Activated CD4-positive, alpha-beta T cell treated with anti-CD3 and anti-CD28 coated beads for 4 hours (primary cell): Measurements from ENCODE around the gene GDPGP1.
"Not testable (repeated sequence)": the region's sequence is repeated elsewhere in the genome, so short reads cannot be mapped to it uniquely, and the experiment has no call there.

Experiments used
- DNase-seq, 2 donors: peaks; one replicate each; pipeline ENCODE4 v3.0.0-alpha.2; 2020

Gene GDPGP1

DNA sequence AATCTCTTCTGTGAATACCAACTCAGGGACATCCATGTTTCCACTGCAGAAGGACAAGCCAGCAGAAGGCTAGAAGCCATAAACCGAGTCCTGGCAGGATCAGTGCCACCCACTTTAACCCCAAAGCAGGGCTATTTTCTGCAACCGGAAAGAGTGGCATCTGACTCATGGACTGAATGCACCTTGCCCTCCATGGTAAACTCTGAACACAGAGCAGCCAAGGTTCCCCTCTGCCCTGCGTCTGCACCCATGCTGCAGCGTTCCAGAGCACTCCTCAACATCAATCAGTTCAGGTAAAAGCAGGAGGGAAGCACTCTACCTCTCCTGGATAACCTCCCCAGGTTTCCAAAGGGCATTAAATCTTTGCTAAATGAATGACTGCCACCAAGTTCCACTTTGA is 30.7 kb downstream of the GDPGP1 start:
- DNase-seq, result peak; percentile 8 to 20

DNA sequence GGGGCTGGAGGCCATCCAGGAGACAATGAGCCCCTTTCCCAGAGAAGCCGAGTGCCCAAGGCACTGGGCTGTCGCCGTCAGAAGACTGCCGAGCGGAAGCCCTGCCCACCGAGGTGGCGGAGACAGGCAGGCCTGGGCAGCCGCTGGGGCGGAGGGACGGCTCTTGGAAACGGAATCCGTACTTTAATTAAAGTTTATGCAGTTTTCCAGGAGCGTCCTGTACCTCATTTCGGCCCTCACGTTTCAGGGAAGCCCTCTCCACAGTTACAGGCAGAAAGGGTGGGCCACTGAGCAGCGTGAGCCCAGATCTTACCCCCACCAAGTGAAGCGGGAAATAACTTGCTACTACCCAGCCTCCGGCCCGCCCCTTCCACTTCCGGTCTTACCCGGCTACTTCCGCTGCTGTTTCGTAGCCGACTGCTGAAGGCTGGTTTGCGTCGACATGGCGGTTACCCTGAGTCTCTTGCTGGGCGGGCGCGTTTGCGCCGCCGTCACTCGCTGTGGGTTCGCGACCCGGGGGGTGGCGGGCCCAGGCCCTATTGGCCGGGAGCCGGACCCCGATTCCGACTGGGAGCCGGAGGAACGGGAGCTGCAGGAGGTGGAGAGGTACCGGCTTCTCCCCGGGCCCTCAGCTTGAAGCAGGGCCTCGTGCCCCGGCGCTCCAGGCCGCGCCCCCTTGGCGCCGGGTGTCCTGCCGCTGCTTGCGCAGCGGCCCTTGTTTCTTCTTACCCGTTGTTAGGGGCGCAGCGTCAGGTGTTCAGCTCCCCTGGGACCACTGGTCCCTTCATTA is 31.5 kb downstream of the GDPGP1 start, which contains the start of gene NGRN:
TSS of gene NGRN (plus strand) at position 402 of the 790 bp plus-strand sequence. CDS start at position 443, 41 bp downstream.
- DNase-seq, result peak; percentile 86 to 88

DNA sequence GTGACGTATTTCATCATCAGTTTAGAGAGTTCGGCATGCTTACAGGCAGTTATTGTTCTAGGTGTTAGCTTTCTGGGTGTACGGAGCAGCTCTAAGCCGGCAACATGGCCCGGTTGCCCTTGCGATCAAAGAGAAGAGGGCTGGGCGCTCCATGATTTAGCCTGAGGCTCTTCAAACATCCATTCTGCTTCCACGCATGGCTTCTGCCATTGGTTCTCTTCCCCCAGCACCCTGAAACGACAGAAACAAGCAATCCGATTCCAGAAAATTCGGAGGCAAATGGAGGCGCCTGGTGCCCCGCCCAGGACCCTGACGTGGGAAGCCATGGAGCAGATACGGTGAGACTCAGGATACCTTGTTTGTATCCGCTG is 32.0 kb downstream of the GDPGP1 start:
- DNase-seq, result peak; percentile 30 to 41

DNA sequence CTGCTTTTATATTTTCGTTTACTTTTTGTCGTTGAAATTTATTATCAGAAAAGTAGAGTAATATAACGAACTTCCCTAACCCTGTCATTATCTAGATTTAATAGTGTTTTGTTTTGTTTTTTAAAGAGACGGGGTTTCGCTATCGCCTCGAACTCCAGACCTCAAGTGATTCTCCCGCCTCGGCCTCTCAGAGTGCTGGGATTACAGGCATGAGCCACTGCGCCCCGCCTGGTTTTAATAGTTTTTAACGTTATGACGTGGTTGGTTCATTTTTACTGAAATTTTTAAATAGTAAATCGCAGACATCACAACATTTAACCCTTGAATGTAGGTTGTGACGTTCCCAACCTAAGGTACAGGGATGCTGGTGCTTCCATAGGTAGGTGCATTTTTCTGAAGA is 32.5 kb downstream of the GDPGP1 start:
- DNase-seq, result peak; percentile 10 to 11

DNA sequence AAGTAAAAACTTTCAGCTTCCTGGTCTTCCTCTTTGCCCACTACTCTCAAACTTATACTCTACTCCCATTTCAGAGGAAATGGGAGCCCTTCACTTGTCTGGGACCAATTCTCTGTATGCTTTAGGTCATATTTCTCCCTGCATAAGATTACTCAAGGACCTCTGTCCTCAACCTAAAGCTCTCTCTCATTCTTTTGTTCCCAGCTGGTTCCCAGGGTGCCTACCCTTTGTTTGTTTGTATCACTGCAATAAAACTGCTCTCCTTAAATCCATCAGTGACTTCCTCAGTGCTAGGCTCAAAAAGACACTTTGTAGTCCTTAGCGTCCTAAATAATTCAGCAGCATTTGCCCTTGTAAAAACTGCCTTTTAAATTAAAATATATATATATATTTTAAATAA is 34.4 kb downstream of the GDPGP1 start:
- DNase-seq, result no peak

DNA sequence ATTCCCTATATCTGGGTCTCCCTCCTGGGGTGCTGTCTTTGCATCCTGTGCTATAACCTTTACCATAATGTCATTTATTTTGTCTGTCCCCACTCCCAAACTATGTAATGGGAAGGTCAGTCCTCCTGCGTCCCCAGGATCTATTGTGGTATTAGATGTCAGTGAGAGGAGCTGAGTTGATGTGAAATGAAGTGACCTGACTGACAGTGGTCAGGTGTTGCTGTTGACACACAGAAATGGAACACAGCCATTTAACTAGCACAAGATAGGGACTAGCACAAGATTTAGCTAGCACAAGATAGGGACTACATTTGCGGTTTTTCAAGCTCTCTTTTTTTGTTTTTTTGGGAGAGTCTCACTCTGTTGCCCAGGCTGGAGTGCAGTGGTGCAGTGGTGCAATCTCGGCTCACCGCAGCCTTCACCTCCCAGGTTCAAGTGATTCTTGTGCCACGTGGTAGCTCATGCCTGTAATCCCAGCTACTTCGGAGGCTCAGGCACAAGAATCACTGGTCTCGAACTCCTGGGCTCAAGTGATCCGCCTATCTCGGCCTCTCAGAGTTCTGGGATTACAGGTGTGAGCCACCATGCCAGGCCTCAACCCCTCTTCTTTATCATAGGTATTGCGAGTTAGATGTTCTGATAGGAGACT is 36.6 kb downstream of the GDPGP1 start:
- DNase-seq, result no peak

DNA sequence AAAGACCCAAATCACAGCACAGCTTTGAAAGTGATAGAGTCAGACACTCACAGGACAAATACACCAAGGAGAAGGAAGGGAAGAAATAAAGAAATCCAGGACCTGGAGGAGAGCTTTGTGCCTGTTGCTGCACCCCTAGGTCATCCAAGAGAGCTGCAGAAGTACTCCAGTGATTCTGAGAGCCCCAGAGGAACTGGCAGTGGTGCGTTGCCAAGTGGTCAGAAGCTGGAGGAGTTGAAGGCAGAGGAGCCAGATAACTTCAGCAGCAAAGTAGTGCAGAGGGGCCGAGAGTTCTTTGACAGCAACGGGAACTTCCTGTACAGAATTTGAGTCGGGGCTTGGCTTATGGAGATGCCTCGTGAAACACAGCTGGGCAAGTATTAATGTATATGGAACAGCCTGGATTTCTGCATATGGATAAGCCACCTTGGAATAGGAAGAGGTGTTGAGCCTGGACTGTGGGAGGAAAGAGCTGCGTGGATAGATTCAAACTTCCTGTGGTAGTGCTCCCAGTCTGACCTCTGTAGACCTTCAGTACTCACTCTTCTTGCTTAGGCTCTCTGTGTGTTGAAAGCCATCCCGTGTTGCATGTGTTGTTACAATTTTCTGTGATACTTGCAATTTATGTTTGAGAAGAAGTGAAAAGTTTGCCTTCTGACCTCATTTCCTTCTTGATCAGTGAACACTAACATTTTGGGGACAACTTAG is 37.6 kb downstream of the GDPGP1 start:
- DNase-seq, result no peak

DNA sequence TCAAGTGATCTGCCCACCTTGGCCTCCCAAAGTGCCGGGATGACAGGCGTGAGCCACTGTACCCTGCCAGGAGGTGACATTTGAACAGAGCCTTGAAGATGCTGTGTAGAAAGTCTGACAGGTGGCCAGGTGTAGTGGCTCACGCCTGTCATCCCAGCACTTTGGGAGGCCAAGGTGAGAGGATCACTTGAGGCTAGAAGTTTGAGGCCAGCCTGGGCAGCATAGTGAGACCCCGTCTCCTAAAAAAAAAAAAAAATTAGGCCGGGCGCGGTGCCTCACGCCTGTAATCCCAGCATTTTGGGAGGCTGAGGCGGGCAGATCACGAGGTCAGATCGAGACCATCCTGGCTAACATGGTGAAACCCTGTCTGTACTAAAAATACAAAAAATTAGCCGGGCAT is 44.5 kb downstream of the GDPGP1 start:
- not testable (repeated sequence) for DNase-seq

DNA sequence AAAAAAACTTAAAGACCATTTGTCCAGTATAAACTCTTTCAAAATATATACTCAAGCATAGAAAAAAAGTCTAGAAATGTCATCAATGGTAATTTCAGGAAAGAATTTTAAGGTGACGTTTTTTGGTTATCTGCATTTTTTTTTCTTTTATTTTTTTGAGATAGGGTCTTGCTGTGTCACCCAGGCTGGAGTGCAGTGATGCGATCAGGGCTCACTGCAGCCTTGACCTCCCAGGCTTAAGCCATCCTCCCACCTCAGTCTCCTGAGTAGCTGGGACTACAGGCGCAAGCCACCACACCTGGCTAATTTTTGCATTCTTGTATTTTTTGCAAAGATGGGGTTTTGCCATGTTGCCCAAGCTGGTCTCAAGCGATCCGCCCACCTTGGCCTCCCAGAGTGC is 46.7 kb downstream of the GDPGP1 start:
- DNase-seq, result not testable (repeated sequence)

DNA sequence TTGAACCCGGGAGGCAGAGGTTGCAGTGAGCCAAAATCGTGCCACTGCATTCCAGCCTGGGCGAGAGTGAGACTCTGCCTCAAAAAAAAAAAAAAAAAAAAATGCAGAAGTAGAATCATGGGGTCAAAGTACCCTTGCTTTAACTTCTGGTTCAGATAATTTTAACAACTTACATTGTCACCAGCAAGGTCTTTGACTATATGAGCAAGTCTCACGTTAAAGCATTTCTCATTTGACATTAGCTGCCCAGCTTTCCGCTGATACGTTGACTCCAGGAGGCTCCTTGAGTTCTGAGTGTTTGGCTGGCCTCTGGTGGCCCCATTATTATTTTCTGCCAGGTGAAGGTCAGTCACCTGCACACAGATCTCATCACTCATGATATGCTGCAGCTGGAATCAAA is 47.6 kb downstream of the GDPGP1 start:
- not testable (repeated sequence) for DNase-seq

DNA sequence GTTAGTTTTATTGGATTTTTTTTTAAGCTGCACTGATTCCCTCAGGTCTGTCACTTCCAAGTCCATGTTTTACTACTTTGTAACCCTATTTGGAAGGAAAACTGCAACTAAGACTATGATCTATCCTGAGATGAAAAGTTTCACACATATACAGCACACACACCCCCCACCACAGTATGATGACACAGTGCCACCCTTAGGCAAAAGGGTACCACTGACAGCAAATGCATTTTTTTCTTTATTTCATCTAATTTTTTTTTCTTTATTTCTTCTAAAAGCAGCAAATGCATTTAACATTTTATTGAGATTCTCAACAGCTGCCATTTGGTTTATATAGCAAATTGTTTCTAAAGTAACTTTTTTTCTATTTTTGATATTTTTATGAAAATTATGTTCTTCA is 52.7 kb downstream of the GDPGP1 start:
- peak; percentile 40 to 50 for DNase-seq

DNA sequence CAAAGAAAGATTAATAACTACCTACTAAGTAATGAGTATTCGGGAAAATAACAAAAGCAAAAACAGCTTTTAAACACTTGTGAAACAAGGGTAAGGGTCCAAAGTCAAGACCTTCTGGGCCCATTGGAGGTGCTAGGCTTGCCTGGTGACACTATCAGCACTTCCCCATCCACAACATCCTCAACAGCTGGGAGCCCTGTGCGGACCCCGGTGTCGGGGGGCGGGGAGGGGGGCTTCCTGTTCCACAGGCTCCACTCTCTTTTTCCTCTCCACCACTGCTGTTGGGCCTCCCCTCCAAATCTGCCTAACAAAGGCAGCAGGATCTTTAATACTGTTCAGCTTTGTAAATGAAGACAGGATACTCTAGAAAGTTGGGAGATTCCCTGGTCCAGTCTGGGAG is 53.1 kb downstream of the GDPGP1 start:
- no peak for DNase-seq

DNA sequence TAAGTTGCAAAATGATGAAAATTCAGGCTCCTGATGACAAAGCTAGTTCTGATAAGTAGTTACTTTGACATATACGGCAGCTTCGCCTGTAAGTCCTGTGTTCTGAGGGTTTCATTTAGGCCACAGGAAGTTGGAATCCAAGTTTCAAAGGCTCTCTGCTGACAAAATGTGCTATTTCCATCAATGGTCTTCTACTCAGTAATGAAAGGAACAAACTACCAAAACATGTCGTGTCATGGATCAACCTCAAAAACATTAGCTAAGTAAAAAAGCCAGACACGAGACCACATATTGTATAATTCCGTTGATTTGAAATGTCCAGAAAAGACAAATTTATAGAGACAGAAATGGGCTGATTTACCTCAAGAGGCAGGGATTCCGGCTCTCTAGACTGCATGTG is 53.9 kb downstream of the GDPGP1 start:
- no peak for DNase-seq

DNA sequence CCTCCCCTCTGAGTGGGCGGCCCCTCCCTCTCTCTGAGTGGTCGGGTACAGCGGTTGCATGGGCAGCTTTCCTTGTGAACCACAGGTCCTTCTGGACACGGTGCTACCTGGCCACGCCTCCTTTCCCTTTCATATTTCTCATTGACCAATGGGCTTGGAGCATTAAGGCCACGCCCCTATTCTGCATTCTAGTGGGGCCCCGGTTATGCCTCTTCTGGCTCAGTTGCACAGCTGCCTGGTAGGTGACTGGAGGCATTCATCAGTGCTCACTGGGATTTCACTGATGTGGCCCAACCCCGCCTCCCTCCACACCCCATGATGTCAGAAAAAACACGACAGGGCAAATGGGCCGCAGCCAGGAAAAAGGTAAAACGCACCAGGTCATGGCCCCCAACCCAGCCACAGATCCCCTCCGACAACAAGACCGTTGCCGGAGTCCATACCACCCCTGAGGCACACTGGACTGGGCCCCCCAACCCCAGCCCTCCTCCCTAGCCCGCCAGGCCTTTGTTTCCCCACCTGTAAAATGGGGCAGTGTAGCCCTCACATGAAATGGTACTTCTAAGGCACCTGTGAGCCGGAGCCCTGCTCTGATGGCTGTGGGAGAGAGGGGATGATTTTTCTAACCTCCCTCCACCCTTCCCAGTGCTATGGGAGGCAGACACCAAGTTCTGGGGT is 57.8 kb downstream of the GDPGP1 start:
- DNase-seq, result no peak

DNA sequence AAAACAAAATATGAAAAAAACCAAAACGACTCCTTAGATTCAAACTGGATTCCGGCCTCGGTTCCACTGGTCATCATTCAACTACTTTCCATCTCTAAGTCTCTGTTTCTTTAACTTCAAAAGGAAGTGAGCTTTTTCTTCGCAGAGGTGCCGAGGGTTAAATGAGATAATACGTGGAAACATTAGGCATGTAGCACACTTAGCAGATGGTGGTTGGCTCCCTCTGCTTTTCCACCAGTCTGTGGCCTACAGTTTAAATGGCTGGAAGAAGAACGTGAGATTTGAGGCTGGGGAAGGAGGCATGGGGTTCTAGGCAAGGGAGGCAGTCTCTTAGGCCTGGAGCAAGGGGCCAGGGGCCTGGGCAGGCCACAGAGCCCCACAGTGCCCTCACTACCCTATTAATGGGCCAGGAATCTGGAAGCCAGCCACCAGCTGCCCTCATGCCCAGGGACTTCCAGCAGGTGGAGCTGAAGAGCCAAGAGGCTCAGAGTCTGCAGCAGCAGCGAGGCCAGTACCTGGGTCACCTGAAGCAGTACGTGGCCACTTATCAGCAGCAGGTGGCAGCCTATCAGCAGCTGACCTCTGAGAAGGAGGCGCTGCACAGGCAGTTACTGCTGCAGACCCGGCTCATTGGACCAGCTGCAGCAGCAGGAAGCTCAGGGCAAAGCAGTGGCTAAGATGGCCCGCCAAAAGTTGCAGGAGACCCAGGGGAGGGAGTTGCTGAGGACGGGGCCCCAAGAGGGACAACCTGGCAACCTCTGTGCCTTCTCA is 59.2 kb downstream of the GDPGP1 start:
- DNase-seq, result peak; percentile 63 to 75

DNA sequence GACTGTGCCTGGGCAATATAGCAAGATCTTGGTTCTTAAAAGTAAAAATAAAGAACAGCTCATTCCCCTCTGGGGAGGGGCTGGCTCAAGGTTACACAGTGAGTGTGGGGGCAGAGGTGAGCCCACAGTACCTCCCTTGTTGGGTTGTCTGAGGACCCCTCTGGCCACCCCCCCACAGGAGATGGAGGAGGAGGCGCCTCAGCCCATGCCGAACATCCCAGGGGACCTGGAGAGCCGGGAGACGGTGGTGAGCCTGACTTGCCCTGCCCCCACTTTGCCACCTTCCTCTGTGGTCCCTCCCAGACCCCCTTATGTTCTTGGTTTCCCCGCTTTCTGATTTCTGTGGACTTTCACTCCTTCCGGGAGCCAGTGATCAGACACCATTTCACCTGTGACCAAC is 60.1 kb downstream of the GDPGP1 start:
- no peak for DNase-seq

DNA sequence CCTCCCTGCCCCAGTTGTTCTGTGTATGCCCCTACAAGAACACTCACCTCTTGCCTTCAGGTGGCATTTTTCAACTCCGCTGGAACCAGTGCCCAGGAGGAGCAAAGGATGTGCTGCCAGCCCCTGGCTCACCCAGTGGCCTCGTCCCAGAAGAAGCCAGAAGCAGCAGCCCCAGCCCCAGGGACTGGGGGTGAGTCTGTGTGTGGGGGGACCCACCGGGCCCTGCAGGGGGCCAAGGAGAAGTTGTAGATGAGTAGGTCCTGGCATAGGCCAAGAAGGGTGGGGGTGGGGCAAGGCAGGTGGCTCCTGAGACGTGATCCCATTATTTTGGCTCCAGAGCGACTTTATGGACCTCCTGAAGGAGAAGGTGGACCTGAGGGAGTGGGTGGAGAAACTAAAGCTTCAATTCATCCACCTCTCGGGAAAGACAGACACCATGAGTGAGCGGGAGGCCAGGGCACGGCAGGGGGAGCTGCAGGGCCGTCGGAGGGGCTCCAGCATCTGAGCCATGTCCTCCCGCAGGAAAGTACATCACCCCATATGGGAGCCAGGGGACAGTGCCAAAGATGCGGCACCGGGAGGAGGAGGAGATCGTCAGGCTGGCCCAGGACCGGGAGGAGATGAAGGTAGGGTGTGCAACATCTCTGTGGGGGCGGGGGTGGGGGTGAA is 60.7 kb downstream of the GDPGP1 start:
- DNase-seq, result no peak

DNA sequence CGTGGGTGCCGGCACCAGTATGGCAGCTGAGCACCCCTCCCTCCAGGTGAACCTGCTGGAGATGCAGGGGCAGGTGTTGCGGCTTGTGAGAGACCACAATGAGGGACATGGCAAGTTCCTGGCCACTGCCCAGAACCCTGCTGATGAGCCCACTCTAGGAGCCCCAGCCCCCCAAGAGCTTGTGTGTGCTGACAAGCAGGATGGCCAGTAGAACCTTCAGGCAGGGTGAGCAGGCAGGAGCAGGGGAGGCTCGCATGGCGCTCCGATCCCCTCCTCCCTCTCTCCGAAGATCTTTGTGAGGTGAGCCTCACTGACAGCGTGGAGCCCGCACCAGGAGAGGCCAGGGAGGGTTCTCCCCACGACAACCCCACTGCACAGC is 61.2 kb downstream of the GDPGP1 start:
- DNase-seq, result no peak
